Ovary (tissue), 3 donors: ENCODE results near the gene GLYATL1B.
"Not testable (repeated sequence)": the region's sequence is repeated elsewhere in the genome, so short reads cannot be mapped to it uniquely, and the experiment has no call there.

ENCODE experiments used
- CTCF ChIP-seq, 3 donors: fragments of 450-650 bp in 2 of 3; fragments of 200-600 bp in 1 of 3; IDR thresholded peaks; one replicate each; pipeline versions ENCODE4 v1.5.1 to v1.8.0; 2016 to 2022; ENCODE audit warnings: antibody characterized with exemption in 3 of 3, mild to moderate bottlenecking in 1 of 3
- EP300 ChIP-seq: sonication (generic); formaldehyde crosslinking; IDR thresholded peaks from one replicate; pipeline ENCODE4 v1.6.1; 2017; ENCODE audit warnings: antibody characterized with exemption
- POLR2A ChIP-seq: fragments of 450-650 bp; IDR thresholded peaks from one replicate; pipeline ENCODE4 v1.6.1; 2017; ENCODE audit warnings: antibody characterized with exemption, mild to moderate bottlenecking, moderate library complexity
- donor health status: DM: no; HTN: no; CAD: no.

- not testable (repeated sequence) for TF ChIP-seq CTCF (IDR thresholded peaks at IDR 0.05); POLR2A; EP300
Measured at GRCh38 chr11:59051383-59051782, 34.7 kb upstream of the GLYATL1B start.
